ENCODE data around the gene PCSK1. TPM values are rescaled to one million over a fixed set of nuclear protein-coding genes. Genes with fewer than 3 reads are reported as not detected.
A peak's percentile ranks its signal among the peaks of the same experiment; 100 is the strongest.

Gene PCSK1
- total and polyA plus RNA-seq, 8 donors = 0.18 to 4.8 (median 0.58) TPM; not detected in 4

- DNase-seq = no peak
- intact Hi-C loops (cut with DNase I; ENCODE audit: low total_unique reads) = no loop called here
- no peaks in the 10 kb centered on the region for H3K9me3 ChIP-seq
- H3K27me3 ChIP-seq = no peaks in the 10 kb centered on the region
- no peak overlapping the region for H3K4me3 ChIP-seq
- H3K27ac ChIP-seq = no peak overlapping the region
- no peak for TF ChIP-seq EP300 (IDR thresholded peaks at IDR 0.05)
- TF ChIP-seq CTCF (IDR thresholded peaks at IDR 0.05) = no peak
- no peak for TF ChIP-seq POLR2AphosphoS5 (IDR thresholded peaks at IDR 0.05)
- H3K36me3 ChIP-seq = no peaks in the 10 kb centered on the region
- 74 to 83% (median 80%) methylated on average over 3 of the region's 3 CpGs for WGBS, 5 donors
- H3K4me1 ChIP-seq = no peaks in the 10 kb centered on the region
Observed at GRCh38 chr5:96453394-96453793, 20.3 kb upstream of the PCSK1 start.

- peaks cover 0 to 5% (median 0%) of the 10 kb centered on the region in 3 donors for H3K27me3 ChIP-seq
- H3K36me3 ChIP-seq = no peaks in the 10 kb centered on the region
- H3K4me3 ChIP-seq = no peak overlapping the region
- no peak for DNase-seq
- H3K9me3 ChIP-seq = no peaks in the 10 kb centered on the region
- TF ChIP-seq POLR2A (IDR thresholded peaks at IDR 0.05) = no peak
- TF ChIP-seq EP300 (IDR thresholded peaks at IDR 0.05) = no peak
- TF ChIP-seq CTCF (IDR thresholded peaks at IDR 0.05) = no peak
- TF ChIP-seq POLR2AphosphoS5 (IDR thresholded peaks at IDR 0.05) = no peak
- 48 to 78% (median 73%) methylated on average over 1 of the region's 1 CpG for WGBS, 5 donors
- H3K4me1 ChIP-seq = no peaks in the 10 kb centered on the region
- intact Hi-C loops (cut with DNase I; ENCODE audit: low total_unique reads) = no loop called here
- no peak overlapping the region for H3K27ac ChIP-seq
Observed at GRCh38 chr5:96447949-96448348, 14.9 kb upstream of the PCSK1 start.

GRCh38 chr5:96440185-96440538, 7.1 kb upstream of the PCSK1 start:
- no peaks in the 10 kb centered on the region for H3K4me1 ChIP-seq
- TF ChIP-seq POLR2A (IDR thresholded peaks at IDR 0.05) (no peak), POLR2AphosphoS5 (IDR thresholded peaks at IDR 0.05) (no peak), CTCF (IDR thresholded peaks at IDR 0.05) (no peak), EP300 (IDR thresholded peaks at IDR 0.05) (no peak)
- WGBS, 5 donors = 58 to 72% (median 65%) methylated on average over 2 of the region's 2 CpGs
- H3K27me3 ChIP-seq = peaks cover 0 to 5% (median 0%) of the 10 kb centered on the region in 3 donors
- no peaks in the 10 kb centered on the region for H3K9me3 ChIP-seq
- no peaks in the 10 kb centered on the region for H3K36me3 ChIP-seq
- intact Hi-C loops (cut with DNase I; ENCODE audit: low total_unique reads) = no loop called here
- DNase-seq = no peak
- no peak overlapping the region for H3K4me3 ChIP-seq
- H3K27ac ChIP-seq = no peak overlapping the region

DNA sequence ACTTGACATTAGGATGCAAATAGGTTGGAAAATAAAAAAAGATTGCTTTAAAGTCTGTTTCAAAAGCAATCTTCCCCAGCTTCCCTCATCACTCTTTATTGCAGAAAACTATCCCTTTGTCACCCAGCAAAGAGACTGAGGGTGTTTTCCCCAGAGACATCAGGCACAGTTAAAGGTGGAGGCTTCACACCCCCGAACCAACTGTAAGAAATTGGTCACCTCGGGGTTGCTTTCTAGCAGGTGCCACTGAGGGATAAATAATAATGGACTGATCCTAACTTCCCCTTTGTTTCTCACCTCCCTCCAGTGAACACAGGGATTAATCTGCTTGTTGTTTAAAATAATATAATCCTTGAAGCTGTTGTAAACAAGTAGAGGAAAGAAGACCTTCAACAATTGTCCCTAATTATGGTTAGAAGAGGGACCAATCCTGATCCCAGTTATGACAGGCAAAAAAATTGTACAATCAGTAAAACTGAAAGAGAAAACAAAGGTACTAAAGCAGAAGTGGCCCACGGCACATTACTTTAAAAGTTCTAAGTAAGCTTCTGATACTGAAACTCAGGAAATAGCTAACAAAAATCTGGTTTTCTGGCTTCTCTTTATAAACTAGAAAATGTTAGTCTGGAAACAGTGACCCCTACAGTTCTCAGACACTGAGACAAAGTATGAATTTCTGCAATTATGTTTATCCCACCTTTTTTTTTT, 6.6 kb upstream of the PCSK1 start:
- no peaks in the 10 kb centered on the region for H3K36me3 ChIP-seq
- H3K4me3 ChIP-seq = no peak overlapping the region
- 49 to 66% (median 55%) methylated on average over 3 of the region's 3 CpGs for WGBS, 5 donors
- no peaks in the 10 kb centered on the region for H3K4me1 ChIP-seq
- TF ChIP-seq POLR2AphosphoS5 (IDR thresholded peaks at IDR 0.05) = no peak
- no peak for TF ChIP-seq POLR2A (IDR thresholded peaks at IDR 0.05)
- TF ChIP-seq EP300 (IDR thresholded peaks at IDR 0.05) = no peak
- no peak for TF ChIP-seq CTCF (IDR thresholded peaks at IDR 0.05)
- H3K9me3 ChIP-seq = no peaks in the 10 kb centered on the region
- H3K27ac ChIP-seq = no peak overlapping the region
- DNase-seq = peak in 1 of 2 donors; percentile 8
- H3K27me3 ChIP-seq = peaks cover 0 to 10% (median 0%) of the 10 kb centered on the region in 3 donors
- intact Hi-C loops (cut with DNase I; ENCODE audit: low total_unique reads) = no loop called here

All from stomach (tissue), 9 donors.